HCT116 (cell line): ENCODE data around the gene FARP1. TPM values are rescaled to one million over a fixed set of nuclear protein-coding genes. Genes with fewer than 3 reads are reported as not detected.

Source experiments
- ATAC-seq: fragments of 200-7000 bp; cut with Tn5 transposase; 2 replicates; pipeline ENCODE4 v1.9.1; 2020; ENCODE audit warnings: mild to moderate bottlenecking, moderate library complexity
- BruUV-seq: library from RNA; stranded (reverse); fragments of 400-500 nt; replicated peaks from 2 replicates; lab custom pipeline; 2021; lab: Mats Ljungman, UMichigan
- CTCF ChIA-PET: fragments of 300-600 bp; sonication (Branson Sonifier 250); formaldehyde crosslinking; loops from one replicate; lab custom pipeline; 2021; ENCODE audit warnings: antibody characterized with exemption; lab: Charles Lee
- POLR2A ChIA-PET: fragments of 300-600, 350-600 bp; sonication (Branson Sonifier 250); formaldehyde crosslinking; loops from one replicate; lab custom pipeline; 2021; ENCODE audit warnings: antibody characterized with exemption; lab: Charles Lee
- RAD21 ChIA-PET, 2 experiments: fragments of 300-600 bp; sonication (Branson Sonifier 250); formaldehyde crosslinking; loops; one replicate each; lab custom pipeline; 2023; ENCODE audit warnings: low total read pairs in 2 of 2; ENCODE audit not compliant: uncharacterized antibody in 2 of 2, unreplicated experiment in 2 of 2, low non-redundant PET in 1 of 2; lab: Charles Lee
- DNase-seq: peaks from one replicate; pipeline ENCODE4 v3.0.0-alpha.2; 2010; ENCODE audit warnings: low read depth, low spot score
- H2AFZ ChIP-seq: fragments of 200-600 bp; shearing (Covaris generic), sonication (generic); 2 replicates; pipeline ENCODE4 v1.6.1; 2017; ENCODE audit warnings: low read depth, mixed run types, mixed read lengths, antibody characterized with exemption, low read length; ENCODE audit not compliant: poor library complexity, severe bottlenecking
- H3K27ac ChIP-seq: 2 replicates; pipeline ENCODE4 v1.5.1; 2012; ENCODE audit warnings: low read depth, low read length
- H3K27me3 ChIP-seq: fragments of 200-600 bp; sonication (generic); 2 replicates; pipeline ENCODE4 v1.6.1; 2016; ENCODE audit warnings: mixed run types, low read length, mixed read lengths; ENCODE audit not compliant: insufficient read depth
- H3K36me3 ChIP-seq, 2 experiments: fragments of 200-500 bp in 1 of 2; fragments of 200-600 bp in 1 of 2; sonication (Bioruptor generic) in 1 of 2; sonication (generic) in 1 of 2; 2 replicates each; pipeline versions ENCODE4 v1.5.1 to v1.6.1; 2014 to 2016; ENCODE audit warnings: low read length in 2 of 2, inconsistent platforms in 1 of 2, mixed read lengths in 1 of 2, mixed run types in 1 of 2; ENCODE audit not compliant: insufficient read depth in 2 of 2, control insufficient read depth in 1 of 2
- H3K4me1 ChIP-seq, 2 experiments: fragments of 200-600 bp in 1 of 2; sonication (generic) in 1 of 2; 2 replicates each; pipeline versions ENCODE4 v1.5.1 to v1.6.1; 2012 to 2017; ENCODE audit warnings: low read length in 2 of 2, inconsistent platforms in 1 of 2, mild to moderate bottlenecking in 1 of 2, mixed read lengths in 1 of 2, mixed run types in 1 of 2, moderate library complexity in 1 of 2; ENCODE audit not compliant: insufficient read depth in 2 of 2, control insufficient read depth in 1 of 2
- H3K4me2 ChIP-seq: fragments of 200-600 bp; sonication (generic); 2 replicates; pipeline ENCODE4 v1.6.1; 2017; ENCODE audit warnings: mixed run types, low read length, mixed read lengths
- H3K4me3 ChIP-seq, 2 experiments: fragments of 200-600 bp in 1 of 2; sonication (generic) in 1 of 2; replicated peaks in 1 of 2; 2 replicates each; pipeline ENCODE4 v1.5.1; 2011 to 2016; ENCODE audit warnings: low read length in 2 of 2, control low read depth in 1 of 2, low read depth in 1 of 2, mild to moderate bottlenecking in 1 of 2, mixed read lengths in 1 of 2, mixed run types in 1 of 2
- H3K79me2 ChIP-seq: fragments of 200-600 bp; sonication (generic); 2 replicates; pipeline ENCODE4 v1.6.1; 2017; ENCODE audit warnings: mild to moderate bottlenecking, mixed run types, low read length, moderate library complexity, mixed read lengths; ENCODE audit not compliant: insufficient read depth
- H3K9ac ChIP-seq: fragments of 200-600 bp; sonication (generic); 2 replicates; pipeline ENCODE4 v1.6.1; 2016; ENCODE audit warnings: low read length, mixed read lengths
- H3K9me2 ChIP-seq: fragments of 200-600 bp; sonication (generic), shearing (Covaris generic); 2 replicates; pipeline ENCODE4 v1.6.1; 2017; ENCODE audit warnings: mixed run types, mild to moderate bottlenecking, moderate library complexity; ENCODE audit not compliant: insufficient read depth
- H3K9me3 ChIP-seq, 2 experiments: fragments of 200-500 bp in 1 of 2; fragments of 200-600 bp in 1 of 2; sonication (Bioruptor generic) in 1 of 2; sonication (generic) in 1 of 2; 2 replicates each; pipeline ENCODE4 v1.6.1; 2014 to 2017; ENCODE audit warnings: low read length in 2 of 2, mixed read lengths in 2 of 2, inconsistent platforms in 1 of 2, low read depth in 1 of 2, mild to moderate bottlenecking in 1 of 2, mixed run types in 1 of 2, moderate library complexity in 1 of 2; ENCODE audit not compliant: control insufficient read depth in 1 of 2, insufficient read depth in 1 of 2
- H4K20me1 ChIP-seq: fragments of 200-600 bp; sonication (generic), shearing (Covaris generic); 2 replicates; pipeline ENCODE4 v1.6.1; 2017; ENCODE audit warnings: mixed run types, mild to moderate bottlenecking, moderate library complexity; ENCODE audit not compliant: insufficient read depth
- ATF3 ChIP-seq: IDR thresholded peaks from 2 replicates; pipeline ENCODE4 v1.6.1; 2012
- CBX3 ChIP-seq: IDR thresholded peaks from 2 replicates; pipeline ENCODE4 v1.6.1; 2012; ENCODE audit warnings: low read depth
- CEBPB ChIP-seq: IDR thresholded peaks from 2 replicates; pipeline ENCODE4 v1.6.1; 2012; ENCODE audit warnings: low read depth
- CTCF ChIP-seq, 3 experiments: fragments of 200-600 bp in 1 of 3; sonication (generic) in 1 of 3; IDR thresholded peaks in 2 of 3; conservative IDR thresholded peaks in 1 of 3; 2 replicates each; pipeline ENCODE4 v1.5.1; 2012 to 2017; ENCODE audit warnings: low read depth in 2 of 3, low read length in 2 of 3, antibody characterized with exemption in 1 of 3, borderline replicate concordance in 1 of 3, control low read depth in 1 of 3, mild to moderate bottlenecking in 1 of 3, mixed read lengths in 1 of 3, mixed run types in 1 of 3, moderate library complexity in 1 of 3; ENCODE audit not compliant: insufficient read depth in 1 of 3
- EGR1 ChIP-seq: IDR thresholded peaks from 2 replicates; pipeline ENCODE4 v1.6.1; 2012; ENCODE audit warnings: low read depth
- ELF1 ChIP-seq: IDR thresholded peaks from 2 replicates; pipeline ENCODE4 v1.6.1; 2012; ENCODE audit warnings: low read depth, borderline replicate concordance
- EZH2phosphoT487 ChIP-seq: fragments of 200-600 bp; IDR thresholded peaks from 2 replicates; pipeline ENCODE4 v1.6.1; 2018; ENCODE audit warnings: antibody characterized with exemption, borderline replicate concordance
- FOSL1 ChIP-seq: IDR thresholded peaks from 2 replicates; pipeline ENCODE4 v1.6.1; 2012; ENCODE audit warnings: low read depth
- MAX ChIP-seq: IDR thresholded peaks from 2 replicates; pipeline ENCODE4 v1.6.1; 2012
- POLR2A ChIP-seq: IDR thresholded peaks from 2 replicates; pipeline ENCODE4 v1.7.0; 2011; ENCODE audit warnings: borderline replicate concordance; ENCODE audit not compliant: insufficient read depth, insufficient read length; ENCODE audit errors: extremely low read depth
- POLR2AphosphoS5 ChIP-seq: IDR thresholded peaks from 2 replicates; pipeline ENCODE4 v1.6.1; 2011; ENCODE audit warnings: mild to moderate bottlenecking, low read depth, low read length, moderate library complexity
- RAD21 ChIP-seq: IDR thresholded peaks from 2 replicates; pipeline ENCODE4 v1.6.1; 2012; ENCODE audit warnings: low read depth, mild to moderate bottlenecking
- REST ChIP-seq: IDR thresholded peaks from 2 replicates; pipeline ENCODE4 v1.6.1; 2012; ENCODE audit warnings: low read depth
- SIN3A ChIP-seq: IDR thresholded peaks from 2 replicates; pipeline ENCODE4 v1.6.1; 2012; ENCODE audit warnings: low read depth
- SP1 ChIP-seq: IDR thresholded peaks from 2 replicates; pipeline ENCODE4 v1.6.1; 2012; ENCODE audit warnings: low read depth
- SRF ChIP-seq: IDR thresholded peaks from 2 replicates; pipeline ENCODE4 v1.6.1; 2012; ENCODE audit warnings: low read depth
- ZBTB33 ChIP-seq: IDR thresholded peaks from 2 replicates; pipeline ENCODE4 v1.6.1; 2011; ENCODE audit warnings: mild to moderate bottlenecking, low read length, moderate library complexity; ENCODE audit not compliant: insufficient replicate concordance; ENCODE audit errors: extremely low read depth
- intact Hi-C: fragments of 100-400 bp; cut with micrococcal nuclease; formaldehyde crosslinking; loops from 2 replicates; pipeline ENCODE4 v1.10.0; 2022
- total RNA-seq: library from RNA; stranded (reverse); gene quantifications from one replicate; pipeline ENCODE4 v1.2.1, GENCODE V29; 2021; ENCODE audit not compliant: unreplicated experiment

FARP1 gene
- total RNA-seq, 1 experiment from 2014 or later: 30.5 TPM

GRCh38 chr13:98475522-98475921 lies 332.6 kb downstream of the FARP1 start:
- peak overlapping the region; percentile 27; the same call in 1 of the 2 replicates for H3K4me2 ChIP-seq
- no peaks in the 10 kb centered on the region for H4K20me1 ChIP-seq
- H3K79me2 ChIP-seq: peaks cover 81% of the 10 kb centered on the region
- ATAC-seq (no peak), DNase-seq (no peak)
- H3K9ac ChIP-seq: no peak overlapping the region
- intact Hi-C loops: no loop called here
- RAD21 ChIA-PET: interaction anchor here in 1 of 2 experiments (1.1 kb wide), 1 partner anchor 30 kb away, joined by 3 read pairs; no protein-coding TSS in a partner anchor
- no peak overlapping the region for H2AFZ ChIP-seq
- H3K36me3 ChIP-seq: peaks cover 5 to 39% of the 10 kb centered on the region in 2 experiments; a peak in 3 of 4 replicates
- H3K4me1 ChIP-seq: peaks cover 25 to 48% of the 10 kb centered on the region in 2 experiments
- CTCF ChIA-PET: interaction anchor here (1.0 kb wide), 1 partner anchor 9 kb away, joined by 4 read pairs; no protein-coding TSS in a partner anchor
- no peak overlapping the region; the same call in 1 of the 2 replicates for H3K27ac ChIP-seq
- no peaks in the 10 kb centered on the region for H3K9me3 ChIP-seq
- no peaks in the 10 kb centered on the region for H3K9me2 ChIP-seq
- no TSS peak for BruUV-seq
- POLR2A ChIA-PET: interaction anchor here (1.8 kb wide), 1 partner anchor 9 kb away, joined by 18 read pairs; no protein-coding TSS in a partner anchor
- TF ChIP-seq FOSL1 (no peak), RAD21 (no peak), MAX (no peak), ZBTB33 (no peak), CBX3 (no peak), CTCF (IDR thresholded peaks at IDR 0.05 in 2 of 3, conservative IDR thresholded peaks at IDR 0.05 in 1 of 3; ENCODE audit: borderline replicate concordance in 1 of 3, insufficient read depth in 1 of 3, low read depth in 2 of 3, low read length in 2 of 3) (no peak), EGR1 (no peak), SIN3A (no peak), SRF (no peak), CEBPB (no peak), POLR2A (no peak), ATF3 (no peak), EZH2phosphoT487 (no peak), REST (no peak), ELF1 (no peak), POLR2AphosphoS5 (no peak), SP1 (no peak)
- H3K4me3 ChIP-seq: no peak overlapping the region
- no peaks in the 10 kb centered on the region for H3K27me3 ChIP-seq
